ENCODE data around the gene CNTF. TPM values are rescaled to one million over a fixed set of nuclear protein-coding genes. Genes with fewer than 3 reads are reported as not detected.

The CNTF gene
- total RNA-seq, 3 donors from 2014 or later, result 0.59 to 1.6 (median 0.66) TPM

DNA sequence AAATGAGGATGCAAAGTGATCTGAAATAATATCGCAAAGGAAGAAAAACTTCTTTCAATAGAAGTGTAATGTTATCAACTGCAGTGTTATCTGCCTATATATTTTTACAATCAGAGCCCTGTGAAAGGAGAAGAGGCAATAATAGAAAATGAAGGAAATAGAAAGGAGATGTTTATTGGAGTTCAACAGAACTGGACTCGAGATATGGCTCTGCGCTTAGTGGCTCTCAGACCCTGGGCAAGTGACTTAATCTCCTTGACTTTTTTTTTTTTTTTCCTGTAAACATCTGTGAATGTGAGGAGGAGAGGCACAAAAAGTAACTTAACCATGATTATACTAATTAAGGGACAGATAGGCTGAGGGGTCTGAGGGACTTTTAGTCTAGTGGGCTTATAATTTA lies 18.9 kb downstream of the CNTF start:
- H3K27ac ChIP-seq, result no peak overlapping the region
- peaks cover 8 to 10% of the 10 kb centered on the region in 2 donors for H3K9me3 ChIP-seq
- DNase-seq (ENCODE audit: low spot score in 2 of 2), result no peak
- H3K27me3 ChIP-seq, result no peaks in the 10 kb centered on the region
- TF ChIP-seq POLR2AphosphoS5 (IDR thresholded peaks at IDR 0.05) (no peak), POLR2A (IDR thresholded peaks at IDR 0.05) (no peak)
- TF ChIP-seq, protein P1, sequence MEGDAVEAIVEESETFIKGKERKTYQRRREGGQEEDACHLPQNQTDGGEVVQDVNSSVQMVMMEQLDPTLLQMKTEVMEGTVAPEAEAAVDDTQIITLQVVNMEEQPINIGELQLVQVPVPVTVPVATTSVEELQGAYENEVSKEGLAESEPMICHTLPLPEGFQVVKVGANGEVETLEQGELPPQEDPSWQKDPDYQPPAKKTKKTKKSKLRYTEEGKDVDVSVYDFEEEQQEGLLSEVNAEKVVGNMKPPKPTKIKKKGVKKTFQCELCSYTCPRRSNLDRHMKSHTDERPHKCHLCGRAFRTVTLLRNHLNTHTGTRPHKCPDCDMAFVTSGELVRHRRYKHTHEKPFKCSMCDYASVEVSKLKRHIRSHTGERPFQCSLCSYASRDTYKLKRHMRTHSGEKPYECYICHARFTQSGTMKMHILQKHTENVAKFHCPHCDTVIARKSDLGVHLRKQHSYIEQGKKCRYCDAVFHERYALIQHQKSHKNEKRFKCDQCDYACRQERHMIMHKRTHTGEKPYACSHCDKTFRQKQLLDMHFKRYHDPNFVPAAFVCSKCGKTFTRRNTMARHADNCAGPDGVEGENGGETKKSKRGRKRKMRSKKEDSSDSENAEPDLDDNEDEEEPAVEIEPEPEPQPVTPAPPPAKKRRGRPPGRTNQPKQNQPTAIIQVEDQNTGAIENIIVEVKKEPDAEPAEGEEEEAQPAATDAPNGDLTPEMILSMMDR (IDR thresholded peaks at IDR 0.05), result no peak
- H3K4me1 ChIP-seq, result no peaks in the 10 kb centered on the region
- no peak overlapping the region for H3K4me3 ChIP-seq
- intact Hi-C loops (cut with DNase I; ENCODE audit: low total_unique reads), result no loop called here
- no peaks in the 10 kb centered on the region for H3K36me3 ChIP-seq

- H3K36me3 ChIP-seq, result no peaks in the 10 kb centered on the region
- H3K4me3 ChIP-seq, result no peak overlapping the region
- DNase-seq (ENCODE audit: low spot score in 2 of 2), result no peak
- TF ChIP-seq, protein P1 (IDR thresholded peaks at IDR 0.05), result no peak
- TF ChIP-seq POLR2A (IDR thresholded peaks at IDR 0.05), result no peak
- TF ChIP-seq POLR2AphosphoS5 (IDR thresholded peaks at IDR 0.05), result no peak
- intact Hi-C loops (cut with DNase I; ENCODE audit: low total_unique reads), result no loop called here
- H3K9me3 ChIP-seq, result peaks cover 8 to 10% of the 10 kb centered on the region in 2 donors
- no peaks in the 10 kb centered on the region for H3K27me3 ChIP-seq
- no peaks in the 10 kb centered on the region for H3K4me1 ChIP-seq
- no peak overlapping the region for H3K27ac ChIP-seq
These were observed 19.5 kb downstream of the CNTF start for GRCh38 chr11:58641803-58642581.

DNA sequence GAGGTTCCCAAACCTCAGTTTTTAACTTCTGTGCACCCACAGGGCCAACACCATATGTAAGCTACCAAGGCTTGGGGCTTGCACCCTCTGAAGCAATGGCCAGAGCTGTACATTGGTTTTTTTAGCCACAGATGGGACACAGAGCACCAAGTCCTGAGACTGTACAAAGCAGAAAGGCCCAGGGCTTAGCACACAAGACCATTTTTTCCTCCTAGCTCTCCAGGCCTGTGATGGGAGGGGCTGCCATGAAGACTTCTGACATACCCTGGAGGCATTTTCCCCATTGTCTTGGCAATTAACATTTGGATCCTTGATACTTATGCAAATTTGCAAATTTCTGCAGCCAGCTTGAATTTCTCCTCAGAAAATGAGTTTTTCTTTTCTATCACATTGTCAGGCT lies 23.4 kb downstream of the CNTF start:
- TF ChIP-seq POLR2AphosphoS5 (IDR thresholded peaks at IDR 0.05) (no peak), POLR2A (IDR thresholded peaks at IDR 0.05) (no peak)
- TF ChIP-seq, protein P1 (IDR thresholded peaks at IDR 0.05), result no peak

GRCh38 chr11:58647141-58647699 lies 24.8 kb downstream of the CNTF start:
- H3K4me1 ChIP-seq, result no peaks in the 10 kb centered on the region
- no peak overlapping the region for H3K4me3 ChIP-seq
- peaks cover 8 to 19% of the 10 kb centered on the region in 2 donors for H3K9me3 ChIP-seq
- no peak for DNase-seq (ENCODE audit: low spot score in 2 of 2)
- no peaks in the 10 kb centered on the region for H3K36me3 ChIP-seq
- H3K27ac ChIP-seq, result no peak overlapping the region
- intact Hi-C loops (cut with DNase I; ENCODE audit: low total_unique reads), result no loop called here
- no peaks in the 10 kb centered on the region for H3K27me3 ChIP-seq
- no peak for TF ChIP-seq POLR2AphosphoS5 (IDR thresholded peaks at IDR 0.05)
- no peak for TF ChIP-seq POLR2A (IDR thresholded peaks at IDR 0.05)
- TF ChIP-seq, protein P1 (IDR thresholded peaks at IDR 0.05), result no peak

More for the DNA sequence above, 23.4 kb downstream of the CNTF start:
- Histone ChIP-seq H3K27me3 (no peaks in the 10 kb centered on the region), H3K4me1 (no peaks in the 10 kb centered on the region), H3K27ac (no peak overlapping the region), H3K36me3 (no peaks in the 10 kb centered on the region), H3K4me3 (no peak overlapping the region), H3K9me3 (peaks cover 8 to 19% of the 10 kb centered on the region in 2 donors)
- no peak for DNase-seq (ENCODE audit: low spot score in 2 of 2)
- intact Hi-C loops (cut with DNase I; ENCODE audit: low total_unique reads), result no loop called here

- TF ChIP-seq POLR2AphosphoS5 (IDR thresholded peaks at IDR 0.05), result no peak
- TF ChIP-seq, protein P1 (IDR thresholded peaks at IDR 0.05), result no peak
- DNase-seq (ENCODE audit: low spot score in 2 of 2), result no peak
- H3K36me3 ChIP-seq, result no peaks in the 10 kb centered on the region
- no peak overlapping the region for H3K4me3 ChIP-seq
- no peak overlapping the region for H3K27ac ChIP-seq
- H3K9me3 ChIP-seq, result peaks cover 8 to 19% of the 10 kb centered on the region in 2 donors
- intact Hi-C loops (cut with DNase I; ENCODE audit: low total_unique reads), result no loop called here
- H3K4me1 ChIP-seq, result no peaks in the 10 kb centered on the region
- no peaks in the 10 kb centered on the region for H3K27me3 ChIP-seq
These were observed 25.4 kb downstream of the CNTF start for GRCh38 chr11:58647866-58648265.
